H9 (cell line): ENCODE data around the gene CYP2C9. TPM values are rescaled to one million over a fixed set of nuclear protein-coding genes. Genes with fewer than 3 reads are reported as not detected.

Source experiments
- DNase-seq: peaks from one replicate; pipeline ENCODE4 v3.0.0-alpha.2; 2017
- H2AFZ ChIP-seq: one replicate; pipeline ENCODE4 v1.6.1; 2013; ENCODE audit warnings: mild to moderate bottlenecking, low read length, control low read depth, moderate library complexity
- H2AK5ac ChIP-seq: 2 replicates; pipeline ENCODE4 v1.6.1; 2013; ENCODE audit warnings: low read length, control low read depth, mixed read lengths; ENCODE audit not compliant: insufficient read length
- H2BK120ac ChIP-seq: one replicate; pipeline ENCODE4 v1.6.1; 2013; ENCODE audit warnings: low read depth, mild to moderate bottlenecking, low read length, control low read depth, inconsistent platforms; ENCODE audit not compliant: poor library complexity, severe bottlenecking
- H2BK12ac ChIP-seq: 2 replicates; pipeline ENCODE4 v1.6.1; 2013; ENCODE audit warnings: low read length, control low read depth, mixed read lengths, low read depth; ENCODE audit not compliant: insufficient read length
- H2BK15ac ChIP-seq: 2 replicates; pipeline ENCODE4 v1.6.1; 2013; ENCODE audit warnings: low read depth, low read length, control low read depth
- H2BK20ac ChIP-seq: one replicate; pipeline ENCODE4 v1.6.1; 2013; ENCODE audit warnings: low read depth, mild to moderate bottlenecking, low read length, control low read depth, inconsistent platforms; ENCODE audit not compliant: poor library complexity, severe bottlenecking
- H2BK5ac ChIP-seq: 2 replicates; pipeline ENCODE4 v1.6.1; 2013; ENCODE audit warnings: low read length, control low read depth, mixed read lengths; ENCODE audit not compliant: insufficient read length
- H3K14ac ChIP-seq: 2 replicates; pipeline ENCODE4 v1.6.1; 2013; ENCODE audit warnings: low read length, control low read depth; ENCODE audit not compliant: insufficient read depth
- H3K18ac ChIP-seq: 2 replicates; pipeline ENCODE4 v1.6.1; 2013; ENCODE audit warnings: low read depth, mild to moderate bottlenecking, mixed read lengths, low read length, control low read depth; ENCODE audit not compliant: insufficient read length
- H3K23ac ChIP-seq: 2 replicates; pipeline ENCODE4 v1.6.1; 2013; ENCODE audit warnings: low read length, control low read depth, mixed read lengths, low read depth; ENCODE audit not compliant: insufficient read length
- H3K23me2 ChIP-seq: 2 replicates; pipeline ENCODE4 v1.6.1; 2013; ENCODE audit warnings: low read depth, mild to moderate bottlenecking, mixed read lengths, low read length, control low read depth; ENCODE audit not compliant: insufficient read length, poor library complexity, severe bottlenecking
- H3K27ac ChIP-seq: 2 replicates; pipeline ENCODE4 v1.5.1; 2013; ENCODE audit warnings: low read length, control low read depth, mixed read lengths, low read depth; ENCODE audit not compliant: insufficient read length
- H3K27me3 ChIP-seq: 2 replicates; pipeline ENCODE4 v1.6.1; 2013; ENCODE audit warnings: low read length, control low read depth, inconsistent platforms; ENCODE audit not compliant: insufficient read depth
- H3K4ac ChIP-seq: 2 replicates; pipeline ENCODE4 v1.6.1; 2013; ENCODE audit warnings: low read depth, mild to moderate bottlenecking, control low read depth, inconsistent platforms, low read length, moderate library complexity
- H3K4me1 ChIP-seq: 2 replicates; pipeline ENCODE4 v1.6.1; 2013; ENCODE audit warnings: low read length, control low read depth, inconsistent platforms; ENCODE audit not compliant: insufficient read depth
- H3K4me2 ChIP-seq: 2 replicates; pipeline ENCODE4 v1.6.1; 2013; ENCODE audit warnings: low read length, control low read depth, mixed read lengths; ENCODE audit not compliant: insufficient read length, insufficient read depth
- H3K56ac ChIP-seq: 2 replicates; pipeline ENCODE4 v1.6.1; 2013; ENCODE audit warnings: low read depth, mild to moderate bottlenecking, mixed read lengths, low read length, control low read depth; ENCODE audit not compliant: insufficient read length
- H3K79me1 ChIP-seq: 2 replicates; pipeline ENCODE4 v1.6.1; 2013; ENCODE audit warnings: low read depth, mild to moderate bottlenecking, moderate library complexity, low read length, control low read depth, inconsistent platforms; ENCODE audit not compliant: insufficient read depth, poor library complexity, severe bottlenecking
- H3K79me2 ChIP-seq: 2 replicates; pipeline ENCODE4 v1.6.1; 2013; ENCODE audit warnings: low read length, control low read depth, inconsistent platforms; ENCODE audit not compliant: insufficient read depth
- H3K9ac ChIP-seq: 2 replicates; pipeline ENCODE4 v1.6.1; 2013; ENCODE audit warnings: low read length, control low read depth, mixed read lengths; ENCODE audit not compliant: insufficient read length; ENCODE audit errors: extremely low read depth
- H3K9me3 ChIP-seq: one replicate; pipeline ENCODE4 v1.6.1; 2013; ENCODE audit warnings: low read depth, low read length, inconsistent platforms; ENCODE audit not compliant: control insufficient read depth
- H3T11ph ChIP-seq: one replicate; pipeline ENCODE4 v1.6.1; 2013; ENCODE audit warnings: mild to moderate bottlenecking, low read length, control low read depth, inconsistent platforms
- H4K20me1 ChIP-seq: one replicate; pipeline ENCODE4 v1.6.1; 2013; ENCODE audit not compliant: control insufficient read depth, insufficient read length, insufficient read depth
- H4K5ac ChIP-seq: 2 replicates; pipeline ENCODE4 v1.6.1; 2013; ENCODE audit warnings: low read depth, mild to moderate bottlenecking, mixed read lengths, low read length, control low read depth; ENCODE audit not compliant: insufficient read length
- H4K8ac ChIP-seq: replicated peaks from 2 replicates; pipeline ENCODE4 v1.6.1; 2013; ENCODE audit warnings: low read length, control low read depth, mixed read lengths, low read depth; ENCODE audit not compliant: insufficient read length
- H4K91ac ChIP-seq: 2 replicates; pipeline ENCODE4 v1.6.1; 2013; ENCODE audit warnings: low read depth, mild to moderate bottlenecking, moderate library complexity, mixed read lengths, low read length, control low read depth; ENCODE audit not compliant: insufficient read length
- H3K27ac Mint-ChIP-seq, 3 experiments: 2 replicates in 2 of 3; 3 replicates in 1 of 3; pipeline ENCODE4 v1.8.0; 2020 to 2021; ENCODE audit warnings: mixed read lengths in 3 of 3, mild to moderate bottlenecking in 1 of 3, moderate library complexity in 1 of 3
- H3K27me3 Mint-ChIP-seq: 2 replicates; pipeline ENCODE4 v1.8.0; 2021; ENCODE audit warnings: low read depth, mild to moderate bottlenecking, moderate library complexity, mixed read lengths
- H3K36me3 Mint-ChIP-seq, 3 experiments: 2 replicates in 2 of 3; 3 replicates in 1 of 3; pipeline ENCODE4 v1.8.0; 2020 to 2021; ENCODE audit warnings: low read depth in 3 of 3, mixed read lengths in 3 of 3; ENCODE audit not compliant: insufficient read depth in 1 of 3
- H3K4me1 Mint-ChIP-seq, 2 experiments: 2 replicates each; pipeline ENCODE4 v1.8.0; 2020; ENCODE audit warnings: mixed read lengths in 2 of 2
- H3K4me3 Mint-ChIP-seq, 2 experiments: 2 replicates in 1 of 2; 3 replicates in 1 of 2; pipeline ENCODE4 v1.8.0; 2020 to 2021; ENCODE audit warnings: mild to moderate bottlenecking in 2 of 2, mixed read lengths in 2 of 2, moderate library complexity in 1 of 2
- H3K9me3 Mint-ChIP-seq, 2 experiments: 2 replicates in 1 of 2; 3 replicates in 1 of 2; pipeline ENCODE4 v1.8.0; 2020; ENCODE audit warnings: mild to moderate bottlenecking in 2 of 2, mixed read lengths in 2 of 2, moderate library complexity in 1 of 2
- CTCF ChIP-seq: fragments of 200-600 bp; sonication (generic); conservative IDR thresholded peaks from 3 replicates; pipeline ENCODE4 v1.8.0; 2021; ENCODE audit warnings: antibody characterized with exemption, mild to moderate bottlenecking
- total RNA-seq: library from RNA; stranded (reverse); gene quantifications from 2 replicates; pipeline ENCODE4 v1.2.1, GENCODE V29; 2021

The CYP2C9 gene
- total RNA-seq, 1 experiment from 2014 or later: not detected

- H3K27me3 ChIP-seq: no peaks in the 10 kb centered on the region; the same call in 1 of the 2 replicates
- H3K4ac ChIP-seq: no peak overlapping the region
- peaks cover 7 to 13% (median 12%) of the 10 kb centered on the region in 3 experiments for H3K36me3 Mint-ChIP-seq
- H3K23ac ChIP-seq: no peak overlapping the region
- no peak overlapping the region for H3K18ac ChIP-seq
- no peak for DNase-seq
- H3K27me3 Mint-ChIP-seq: no peaks in the 10 kb centered on the region; the same call in 1 of the 2 replicates
- no peak overlapping the region for H2BK12ac ChIP-seq
- no peaks in the 10 kb centered on the region for H3K79me2 ChIP-seq
- H2BK20ac ChIP-seq: no peak overlapping the region
- no peak overlapping the region for H4K91ac ChIP-seq
- no peak overlapping the region for H2BK120ac ChIP-seq
- H2BK15ac ChIP-seq: no peak overlapping the region
- no peak overlapping the region for H3K14ac ChIP-seq
- peaks cover 28 to 30% of the 10 kb centered on the region in 2 experiments for H3K9me3 Mint-ChIP-seq
- no peak overlapping the region for H4K8ac ChIP-seq
- H3K27ac Mint-ChIP-seq: no peak overlapping the region
- H3T11ph ChIP-seq: no peak overlapping the region
- H2AK5ac ChIP-seq: no peak overlapping the region
- no peak overlapping the region for H3K56ac ChIP-seq
- H2AFZ ChIP-seq: no peak overlapping the region
- no peak overlapping the region for H3K9ac ChIP-seq
- no peak overlapping the region for H3K4me2 ChIP-seq
- H2BK5ac ChIP-seq: no peak overlapping the region
- no peaks in the 10 kb centered on the region for H4K20me1 ChIP-seq
- no peaks in the 10 kb centered on the region; the same call in 1 of the 2 replicates for H3K4me1 ChIP-seq
- H4K5ac ChIP-seq: no peak overlapping the region
- no peaks in the 10 kb centered on the region for H3K9me3 ChIP-seq
- TF ChIP-seq CTCF: no peak
- H3K4me1 Mint-ChIP-seq: peaks cover 0 to 4% of the 10 kb centered on the region in 2 experiments; a peak in 1 of 4 replicates
- H3K27ac ChIP-seq: no peak overlapping the region
- no peaks in the 10 kb centered on the region for H3K79me1 ChIP-seq
- H3K4me3 Mint-ChIP-seq: no peak overlapping the region
- H3K23me2 ChIP-seq: no peaks in the 10 kb centered on the region
These were observed 50.7 kb downstream of the CYP2C9 start for GRCh38 chr10:94989192-94989591.
